HCT116 (cell line): ENCODE data around the gene CREG1.

Experiments
- CTCF ChIP-seq, 3 experiments: fragments of 200-600 bp in 1 of 3; sonication (generic) in 1 of 3; IDR thresholded peaks in 2 of 3; conservative IDR thresholded peaks in 1 of 3; 2 replicates each; pipeline ENCODE4 v1.5.1; 2012 to 2017; ENCODE audit warnings: low read depth in 2 of 3, low read length in 2 of 3, antibody characterized with exemption in 1 of 3, borderline replicate concordance in 1 of 3, control low read depth in 1 of 3, mild to moderate bottlenecking in 1 of 3, mixed read lengths in 1 of 3, mixed run types in 1 of 3, moderate library complexity in 1 of 3; ENCODE audit not compliant: insufficient read depth in 1 of 3
- EZH2 ChIP-seq: fragments of 200-600 bp; sonication (generic); IDR thresholded peaks from 2 replicates; pipeline ENCODE4 v1.6.1; 2017; ENCODE audit warnings: antibody characterized with exemption, mixed run types
- EZH2phosphoT487 ChIP-seq: fragments of 200-600 bp; IDR thresholded peaks from 2 replicates; pipeline ENCODE4 v1.6.1; 2018; ENCODE audit warnings: antibody characterized with exemption, borderline replicate concordance
- POLR2A ChIP-seq: IDR thresholded peaks from 2 replicates; pipeline ENCODE4 v1.7.0; 2011; ENCODE audit warnings: borderline replicate concordance; ENCODE audit not compliant: insufficient read depth, insufficient read length; ENCODE audit errors: extremely low read depth
- RAD21 ChIP-seq: IDR thresholded peaks from 2 replicates; pipeline ENCODE4 v1.6.1; 2012; ENCODE audit warnings: low read depth, mild to moderate bottlenecking
- SP1 ChIP-seq: IDR thresholded peaks from 2 replicates; pipeline ENCODE4 v1.6.1; 2012; ENCODE audit warnings: low read depth
- YY1 ChIP-seq: IDR thresholded peaks from 2 replicates; pipeline ENCODE4 v1.6.1; 2011; ENCODE audit warnings: low read length, low read depth, moderate library complexity, mild to moderate bottlenecking; ENCODE audit not compliant: insufficient replicate concordance; ENCODE audit errors: extremely low read depth
- ZNF274 ChIP-seq: fragments of 200-500 bp; sonication (Bioruptor generic); IDR thresholded peaks from 2 replicates; pipeline ENCODE4 v1.6.1; 2014; ENCODE audit warnings: mild to moderate bottlenecking, low read depth, low read length, inconsistent platforms

GRCh38 chr1:167491586-167492461, 61.7 kb downstream of the CREG1 start:
- TF ChIP-seq EZH2 (no peak), CTCF (IDR thresholded peaks at IDR 0.05 in 2 of 3, conservative IDR thresholded peaks at IDR 0.05 in 1 of 3; ENCODE audit: borderline replicate concordance in 1 of 3, insufficient read depth in 1 of 3, low read depth in 2 of 3, low read length in 2 of 3) (no peak), POLR2A (no peak), SP1 (no peak), EZH2phosphoT487 (no peak), RAD21 (no peak), ZNF274 (no peak), YY1 (no peak)
